Activated CD4-positive, alpha-beta T cell treated with anti-CD3 and anti-CD28 coated beads, Interleukin-2, amount 50 U/mL, for 1 hour (primary cell): ENCODE results near the gene GBE1.
"Not testable (repeated sequence)": the region's sequence is repeated elsewhere in the genome, so short reads cannot be mapped to it uniquely, and the experiment has no call there.

Experiments used
- DNase-seq: peaks from one replicate; pipeline ENCODE4 v3.0.0-alpha.2; 2020

Gene GBE1

GRCh38 chr3:81760924-81761903, at the start of gene GBE1:
Gene GBE1, minus strand, starts transcription at chr3:81761645. Its CDS starts 128 bp downstream, at chr3:81761517.
- peak; percentile 82 for DNase-seq

DNA sequence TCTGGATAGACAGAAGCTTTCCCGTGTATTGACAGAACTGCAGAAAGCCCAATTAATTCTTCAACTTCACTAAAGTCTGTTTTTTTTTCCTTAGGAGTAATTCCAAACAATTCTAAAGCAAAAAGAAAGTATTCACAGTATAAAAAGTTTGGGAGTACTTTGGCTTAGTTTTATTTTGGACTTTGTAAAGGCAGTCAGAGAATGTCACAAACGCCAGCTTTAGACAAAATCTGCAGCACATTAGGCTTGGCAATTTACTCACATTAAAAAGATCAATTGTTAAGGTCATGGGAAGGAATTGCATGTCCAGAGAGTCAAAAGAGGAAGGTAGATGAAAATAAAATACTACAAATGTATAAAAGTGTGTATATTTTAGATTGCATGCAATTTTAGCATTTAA, 47.5 kb upstream of the GBE1 start:
- no peak for DNase-seq

GRCh38 chr3:81799403-81799802, 38.0 kb upstream of the GBE1 start:
- no peak for DNase-seq

DNA sequence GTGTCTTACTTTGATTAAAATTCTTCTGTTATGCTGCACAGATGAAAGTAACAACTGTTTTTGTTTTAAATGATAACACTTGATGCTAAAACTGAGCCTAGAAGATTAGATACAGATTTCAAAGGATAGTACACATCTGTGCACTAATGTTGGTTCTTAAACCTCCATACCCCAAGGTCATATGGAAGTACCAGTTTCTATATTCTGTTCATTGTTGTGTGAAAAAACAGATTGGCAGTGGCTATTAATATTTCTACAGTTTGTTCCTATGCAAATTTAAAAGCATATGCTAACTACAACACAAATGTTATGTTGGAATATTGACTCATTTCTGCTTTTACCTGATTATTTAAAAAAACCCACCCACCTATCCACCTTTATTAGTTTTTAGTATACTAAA, 32.0 kb upstream of the GBE1 start:
- no peak for DNase-seq

DNA sequence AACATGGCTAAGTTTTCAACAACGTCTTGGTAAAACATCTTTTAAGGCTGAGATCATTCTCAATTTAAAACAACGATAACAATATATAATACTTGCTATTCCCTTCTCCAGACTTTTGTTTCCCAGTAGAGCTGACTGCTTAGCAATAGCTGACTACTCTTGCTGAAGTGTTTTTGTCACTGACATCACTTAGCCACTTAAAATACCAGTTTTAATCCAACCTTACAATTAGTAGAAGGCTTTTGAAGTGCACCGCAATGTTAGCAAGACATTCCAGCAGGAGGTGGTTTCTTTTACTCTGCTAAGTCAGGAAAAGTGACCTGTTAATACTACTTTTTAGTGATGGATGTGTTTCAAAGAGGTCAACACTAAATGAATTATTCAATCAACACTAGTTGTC, 28.7 kb upstream of the GBE1 start:
- DNase-seq = no peak

GRCh38 chr3:81789691-81790090, 28.2 kb upstream of the GBE1 start:
- no peak for DNase-seq

GRCh38 chr3:81788610-81789009, 27.2 kb upstream of the GBE1 start:
- DNase-seq = no peak

DNA sequence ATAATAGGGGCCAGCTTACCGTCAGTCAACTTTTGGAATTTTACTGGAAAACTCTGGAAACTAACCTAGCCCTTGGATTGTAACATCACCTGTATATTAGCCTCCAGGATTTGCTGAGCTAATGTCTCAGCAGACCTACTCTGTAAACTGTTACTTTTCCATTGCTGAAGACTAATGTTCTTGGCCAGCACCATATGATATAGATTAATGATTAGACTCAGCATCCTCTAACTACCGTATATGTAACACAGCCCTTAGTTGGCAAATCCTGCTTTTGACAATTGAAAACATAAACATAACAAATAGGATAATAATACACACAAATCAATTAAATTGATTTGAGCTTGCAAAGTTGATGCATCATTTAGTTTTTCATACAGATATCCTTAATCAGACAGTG, 26.6 kb upstream of the GBE1 start:
- no peak for DNase-seq

- DNase-seq = no peak
Measured at GRCh38 chr3:81782585-81782984, 21.1 kb upstream of the GBE1 start.

DNA sequence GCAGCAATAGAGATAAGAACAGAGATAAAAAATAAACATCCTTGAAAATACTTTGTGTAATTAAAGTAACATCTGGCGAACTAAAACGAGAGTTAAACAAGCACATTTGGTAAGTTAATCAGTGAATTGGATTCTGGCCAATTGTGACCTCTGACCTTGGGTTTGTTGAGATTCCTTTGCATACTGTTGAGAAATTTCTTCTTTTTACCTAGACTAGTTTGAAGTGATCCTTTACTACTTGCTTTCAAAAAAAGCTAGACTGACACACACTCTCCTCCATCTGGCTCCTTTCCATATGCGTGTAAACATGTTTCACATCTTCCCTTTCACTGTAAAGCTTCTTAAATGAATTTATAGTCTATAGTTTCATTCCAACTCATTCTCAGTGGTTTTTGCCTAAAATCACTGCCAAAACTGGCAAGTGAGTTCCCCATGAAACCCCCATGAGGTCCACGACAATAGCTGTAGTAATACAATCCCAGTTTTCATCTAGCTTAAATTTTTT, 17.3 kb upstream of the GBE1 start:
- no peak for DNase-seq

DNA sequence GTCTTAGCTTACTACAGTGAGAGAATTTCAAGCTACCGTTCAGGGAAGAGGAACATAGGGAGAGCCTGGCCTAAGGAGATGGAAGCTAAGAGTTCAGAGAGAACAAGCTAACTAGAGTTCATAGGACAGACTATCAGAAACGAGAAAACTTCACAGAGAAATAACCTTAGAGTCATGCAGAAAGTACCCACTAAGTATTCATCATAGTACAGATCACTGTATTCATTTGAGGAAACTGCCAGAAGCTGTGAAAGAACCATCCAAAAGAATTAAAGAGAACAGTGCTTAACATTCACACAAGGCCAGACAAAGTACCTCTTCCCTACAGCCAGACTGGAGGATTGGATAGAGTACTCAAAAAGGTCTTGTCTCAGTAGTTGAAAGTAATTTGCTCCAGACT, 15.2 kb upstream of the GBE1 start:
- no peak for DNase-seq

DNA sequence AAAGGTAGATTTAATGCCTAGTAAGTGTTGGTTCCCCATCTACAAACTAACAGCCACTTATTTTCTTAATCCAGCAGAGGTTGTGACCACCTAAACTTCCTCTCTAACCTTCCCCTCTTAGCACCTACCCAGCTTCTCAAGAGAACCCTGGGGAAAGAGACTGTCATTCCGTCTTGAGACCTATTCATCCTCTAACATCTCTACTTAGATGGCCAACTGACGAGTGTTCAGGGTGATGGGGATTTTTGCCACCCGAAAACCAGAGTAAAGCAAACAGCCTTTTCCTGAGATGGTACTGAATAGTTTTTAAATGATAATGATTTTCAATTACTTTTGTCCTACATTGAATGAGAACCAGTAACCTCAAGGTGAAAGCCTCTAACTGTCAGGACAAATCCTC, 9.3 kb upstream of the GBE1 start:
- DNase-seq = no peak

- DNase-seq = no peak
Measured at GRCh38 chr3:81769299-81769698, 7.9 kb upstream of the GBE1 start.

DNA sequence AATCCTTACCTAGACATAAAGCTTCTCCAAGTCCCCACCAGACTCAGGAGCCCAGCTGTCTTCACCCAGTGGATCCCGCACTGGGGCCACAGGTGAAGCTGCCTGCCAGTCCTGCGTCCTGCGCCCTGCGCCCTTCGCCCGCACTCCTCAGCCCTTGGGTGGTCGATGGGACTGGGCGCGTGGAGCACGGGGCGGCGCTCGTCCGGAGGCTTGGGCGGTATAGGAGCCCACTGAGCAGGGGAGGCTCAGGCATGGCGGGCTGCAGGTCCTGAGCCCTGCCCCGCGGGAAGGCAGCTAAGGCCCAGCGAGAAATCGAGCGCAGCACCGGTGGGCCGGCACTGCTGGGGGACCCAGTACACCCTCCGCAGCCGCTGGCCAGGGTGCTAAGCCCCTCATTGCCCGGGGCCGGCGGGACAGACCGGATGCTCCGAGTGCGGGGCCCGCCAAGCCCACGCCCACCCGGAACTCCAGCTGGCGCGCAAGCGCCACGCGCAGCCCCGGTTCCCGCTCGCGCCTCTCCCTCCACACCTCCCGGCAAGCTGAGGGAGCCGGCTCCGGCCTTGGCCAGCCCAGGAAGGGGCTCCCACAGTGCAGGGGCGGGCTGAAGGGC, 5.9 kb upstream of the GBE1 start:
- not testable (repeated sequence) for DNase-seq

GRCh38 chr3:81765400-81765799, 4.0 kb upstream of the GBE1 start:
- DNase-seq = no peak

DNA sequence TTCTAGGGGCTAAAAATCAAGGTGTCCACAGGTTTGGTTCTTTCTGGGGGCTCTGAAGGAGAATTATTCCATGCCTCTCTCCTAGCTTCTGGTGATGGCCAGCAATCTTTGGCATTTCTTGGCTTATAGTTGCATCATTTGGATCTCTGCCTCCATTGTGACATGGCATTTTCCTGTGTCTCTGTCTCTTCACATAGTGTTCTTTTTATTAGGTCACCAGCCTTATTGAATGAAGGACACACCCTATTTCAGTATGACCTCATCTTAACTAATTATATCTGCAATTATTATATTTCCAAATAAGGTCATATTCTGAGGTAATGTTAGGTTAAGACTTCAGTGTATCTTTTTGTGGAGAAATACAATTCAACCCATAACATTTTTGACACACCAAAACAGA, 3.2 kb upstream of the GBE1 start:
- DNase-seq = no peak

- no peak for DNase-seq
Measured at GRCh38 chr3:81764002-81764401, 2.6 kb upstream of the GBE1 start.

- no peak for DNase-seq
Measured at GRCh38 chr3:81763001-81763400, 1.6 kb upstream of the GBE1 start.

DNA sequence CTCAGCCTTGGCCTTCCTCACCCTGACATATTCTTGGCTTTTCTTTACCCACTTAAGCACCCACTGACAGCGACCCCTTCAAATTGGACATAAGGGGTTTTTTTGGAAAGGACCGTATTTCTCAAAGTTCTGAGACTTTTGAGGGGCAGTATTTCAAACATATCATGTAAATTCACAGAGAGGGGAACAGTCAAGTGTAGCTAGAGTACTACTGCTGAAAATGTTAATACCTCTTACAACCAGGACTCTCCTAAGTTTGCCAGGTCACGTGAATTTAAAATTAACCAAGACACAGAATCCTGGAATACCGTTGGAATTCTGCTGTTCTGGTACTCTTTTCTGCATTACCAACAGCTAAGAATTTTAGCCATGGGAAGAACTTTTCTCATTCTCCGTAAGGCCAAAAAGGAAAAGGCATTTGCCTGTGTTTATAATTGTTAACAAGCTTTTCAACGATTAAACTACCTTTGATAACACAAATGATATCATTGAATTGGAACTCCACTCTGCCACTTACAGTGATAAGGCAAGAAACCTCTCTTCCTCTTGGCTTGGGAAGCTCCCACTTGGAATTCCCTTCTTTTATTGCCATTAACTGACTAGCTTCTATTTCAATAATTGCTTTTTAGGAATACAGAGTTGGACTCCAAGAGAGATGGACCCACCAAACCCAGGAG, 597 bp upstream of the GBE1 start:
- no peak for DNase-seq

- no peak for DNase-seq
Measured at GRCh38 chr3:81760215-81760614, 1.2 kb downstream of the GBE1 start.

DNA sequence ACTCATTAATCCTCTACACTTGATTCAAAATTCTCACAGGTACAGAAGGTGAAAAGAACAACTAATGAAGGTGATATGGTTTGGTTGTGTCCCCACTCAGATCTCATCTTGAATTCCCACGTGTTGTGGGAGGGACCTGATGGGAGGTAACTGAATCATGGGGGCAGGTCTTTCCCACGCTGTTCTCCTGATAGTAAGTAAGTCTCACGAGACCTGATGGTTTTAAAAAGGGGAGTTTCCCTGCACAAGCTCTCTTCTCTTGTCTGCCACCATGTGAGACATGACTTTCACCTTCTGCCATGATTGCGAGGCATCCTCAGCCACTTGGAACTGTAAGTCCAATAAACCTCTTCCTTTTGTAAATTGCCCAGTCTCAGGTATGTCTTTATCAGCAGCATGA, 2.7 kb downstream of the GBE1 start:
- not testable (repeated sequence) for DNase-seq

GRCh38 chr3:81758275-81758674, 3.2 kb downstream of the GBE1 start:
- DNase-seq = no peak

DNA sequence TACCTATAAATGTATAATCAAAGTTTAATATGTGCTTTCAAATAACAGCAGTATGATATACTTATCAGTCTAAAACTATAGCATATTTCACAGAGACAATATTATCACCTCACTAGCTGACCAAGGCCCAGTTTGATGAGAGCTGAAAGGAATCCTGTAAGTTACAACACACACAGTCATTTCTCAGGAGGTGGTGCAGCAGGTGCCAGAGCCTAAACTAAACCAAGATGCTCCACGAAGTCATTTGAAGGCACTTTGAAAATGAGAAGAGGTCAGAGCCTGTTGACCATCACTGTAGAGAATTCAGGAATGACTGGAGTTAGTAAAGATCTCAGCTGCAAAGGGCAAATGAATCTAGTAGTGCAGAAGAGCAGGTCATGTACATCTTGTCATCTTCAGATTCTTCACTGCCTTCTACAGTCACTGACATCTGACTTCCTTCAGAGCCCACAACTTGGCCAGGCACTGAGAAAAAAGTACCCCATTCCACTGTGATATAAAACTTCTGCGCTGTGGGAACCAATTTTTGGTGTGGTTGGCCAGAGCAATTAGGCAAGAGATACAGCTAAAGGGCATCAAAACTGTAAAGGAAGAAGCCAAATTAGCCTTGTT, 7.9 kb downstream of the GBE1 start:
- no peak for DNase-seq
